ENCODE data around the gene SLC22A2.
"Not testable (repeated sequence)": the region's sequence is repeated elsewhere in the genome, so short reads cannot be mapped to it uniquely, and the experiment has no call there.

The SLC22A2 gene

GRCh38 chr6:160247457-160247883 is 11.2 kb downstream of the SLC22A2 start:
- in situ Hi-C loops (cut with HindIII; ENCODE audit: low sequenced_read_pairs), result no loop called here
- no peak for TF ChIP-seq CTCF (IDR thresholded peaks at IDR 0.05; ENCODE audit: low read depth, low read length, missing control alignments)
- DNase-seq (ENCODE audit: low read depth), result no peak
- no peak overlapping the region for H3K4me3 ChIP-seq (ENCODE audit: low read depth, low read length)

- no peak for TF ChIP-seq CTCF (IDR thresholded peaks at IDR 0.05; ENCODE audit: low read depth, low read length, missing control alignments)
- no peak overlapping the region for H3K4me3 ChIP-seq (ENCODE audit: low read depth, low read length)
- DNase-seq (ENCODE audit: low read depth), result no peak
- in situ Hi-C loops (cut with HindIII; ENCODE audit: low sequenced_read_pairs), result no loop called here
Observed at GRCh38 chr6:160240691-160241084, 17.9 kb downstream of the SLC22A2 start.

GRCh38 chr6:160239929-160240690 is 18.5 kb downstream of the SLC22A2 start:
- no peak for DNase-seq (ENCODE audit: low read depth)
- in situ Hi-C loops (cut with HindIII; ENCODE audit: low sequenced_read_pairs), result no loop called here
- TF ChIP-seq CTCF (IDR thresholded peaks at IDR 0.05; ENCODE audit: low read depth, low read length, missing control alignments), result no peak
- H3K4me3 ChIP-seq (ENCODE audit: low read depth, low read length), result no peak overlapping the region

- in situ Hi-C loops (cut with HindIII; ENCODE audit: low sequenced_read_pairs), result no loop called here
- TF ChIP-seq CTCF (IDR thresholded peaks at IDR 0.05; ENCODE audit: low read depth, low read length, missing control alignments), result no peak
- H3K4me3 ChIP-seq (ENCODE audit: low read depth, low read length), result no peak overlapping the region
- no peak for DNase-seq (ENCODE audit: low read depth)
Observed at GRCh38 chr6:160238761-160239751, 19.6 kb downstream of the SLC22A2 start.

- no peak for TF ChIP-seq CTCF (IDR thresholded peaks at IDR 0.05; ENCODE audit: low read depth, low read length, missing control alignments)
- H3K4me3 ChIP-seq (ENCODE audit: low read depth, low read length), result no peak overlapping the region
- no peak for DNase-seq (ENCODE audit: low read depth)
- in situ Hi-C loops (cut with HindIII; ENCODE audit: low sequenced_read_pairs), result no loop called here
Observed at GRCh38 chr6:160238278-160238711, 20.3 kb downstream of the SLC22A2 start.

GRCh38 chr6:160237597-160238275 is 20.9 kb downstream of the SLC22A2 start:
- H3K4me3 ChIP-seq (ENCODE audit: low read depth, low read length); in situ Hi-C loops (cut with HindIII; ENCODE audit: low sequenced_read_pairs); DNase-seq (ENCODE audit: low read depth): not testable (repeated sequence)

- H3K4me3 ChIP-seq (ENCODE audit: low read depth, low read length); DNase-seq (ENCODE audit: low read depth); in situ Hi-C loops (cut with HindIII; ENCODE audit: low sequenced_read_pairs): not testable (repeated sequence)
Observed at GRCh38 chr6:160236235-160236872, 22.3 kb downstream of the SLC22A2 start.

GRCh38 chr6:160233950-160234640 is 24.5 kb downstream of the SLC22A2 start:
- in situ Hi-C loops (cut with HindIII; ENCODE audit: low sequenced_read_pairs); H3K4me3 ChIP-seq (ENCODE audit: low read depth, low read length); DNase-seq (ENCODE audit: low read depth): not testable (repeated sequence)
